HFF-Myc (cell line): ENCODE results near the gene RGL1.

Source experiments
- DNase-seq: peaks from one replicate; pipeline ENCODE4 v3.0.0-alpha.2; 2011; ENCODE audit warnings: low read depth; ENCODE audit errors: extremely low read depth
- H3K4me3 ChIP-seq: replicated peaks from 2 replicates; pipeline ENCODE4 v1.5.1; 2011; ENCODE audit warnings: low read depth, mild to moderate bottlenecking, control low read depth, low read length
- CTCF ChIP-seq: IDR thresholded peaks from 2 replicates; pipeline ENCODE4 v1.5.1; 2012; ENCODE audit warnings: mild to moderate bottlenecking, low read depth, low read length, control low read depth; ENCODE audit errors: missing control alignments

Gene RGL1

GRCh38 chr1:183801649-183802048 is 3.3 kb upstream of the RGL1 start:
- H3K4me3 ChIP-seq = no peak overlapping the region
- TF ChIP-seq CTCF = no peak
- DNase-seq = no peak

DNA sequence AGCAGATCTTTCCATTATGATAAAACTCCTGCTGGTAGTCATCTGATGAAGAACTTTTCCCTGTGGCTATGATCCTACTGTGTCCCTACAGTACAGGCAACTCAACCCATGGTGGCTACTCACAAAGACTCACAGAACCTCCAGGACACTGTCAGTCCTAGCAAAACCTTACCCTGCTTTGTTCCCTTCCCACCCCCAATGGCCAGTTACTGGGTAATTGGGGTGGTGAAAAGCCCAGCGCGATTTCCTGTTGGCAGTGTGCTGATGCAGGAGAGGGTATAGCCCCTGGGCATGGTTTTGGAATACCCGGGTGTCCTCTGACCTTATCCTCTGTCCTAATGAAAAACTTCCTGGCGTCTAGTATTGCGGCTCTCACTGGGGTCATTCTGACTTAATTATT is 533 bp upstream of the RGL1 start:
- peak overlapping the region; percentile 80 for H3K4me3 ChIP-seq
- TF ChIP-seq CTCF = no peak
- DNase-seq = no peak

- no peak for TF ChIP-seq CTCF
- peak overlapping the region; percentile 80 for H3K4me3 ChIP-seq
- no peak for DNase-seq
Observed at GRCh38 chr1:183806125-183806524, 1.2 kb downstream of the RGL1 start.

- peak overlapping the region; percentile 80 for H3K4me3 ChIP-seq
- TF ChIP-seq CTCF = no peak
- DNase-seq = no peak
Observed at GRCh38 chr1:183806675-183807074, 1.8 kb downstream of the RGL1 start.

DNA sequence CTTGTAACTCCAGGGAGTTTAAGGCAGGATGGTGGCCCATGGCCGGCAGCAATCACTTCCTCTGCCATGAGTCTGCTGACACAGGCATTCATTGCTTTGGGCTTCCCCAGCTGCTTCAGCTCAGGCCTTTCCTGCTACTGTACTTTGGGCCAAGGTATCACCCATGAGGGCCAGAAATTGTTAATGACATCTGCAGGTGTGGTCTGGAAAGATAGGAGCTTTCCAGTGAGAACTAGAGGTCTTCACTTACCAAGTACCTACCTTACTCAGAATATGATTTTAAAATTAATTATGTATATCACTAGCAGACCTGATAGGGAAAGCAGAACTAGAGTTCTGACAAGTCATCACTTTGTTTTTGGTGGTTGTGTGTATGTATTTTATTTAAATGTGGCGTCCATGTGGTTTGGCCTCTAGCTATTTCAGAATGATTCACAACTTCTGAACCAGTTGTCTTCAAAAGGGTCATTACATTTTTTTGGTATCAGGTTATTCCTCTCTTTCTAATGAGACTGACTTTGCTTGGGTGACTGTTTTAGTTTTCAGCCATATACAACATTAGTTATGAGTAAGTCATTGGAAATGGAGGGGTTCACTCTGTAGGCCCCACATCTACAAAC is 2.7 kb downstream of the RGL1 start:
- DNase-seq = peak; percentile 53
- H3K4me3 ChIP-seq = peak overlapping the region; percentile 80
- TF ChIP-seq CTCF = no peak

- no peak for DNase-seq
- H3K4me3 ChIP-seq = 0 out of 2 replicates have a peak overlapping the region, but pooled peaks have one; percentile 4
- no peak for TF ChIP-seq CTCF
Observed at GRCh38 chr1:183808296-183809027, 3.5 kb downstream of the RGL1 start.
